Adrenal gland (tissue), 12 donors: ENCODE data around the gene CDH19. TPM values are rescaled to one million over a fixed set of nuclear protein-coding genes. Genes with fewer than 3 reads are reported as not detected.
A peak's percentile ranks its signal among the peaks of the same experiment; 100 is the strongest.

ENCODE experiments used
- DNase-seq, 7 donors: peaks; one replicate each; pipeline ENCODE4 v3.0.0-alpha.2; 2019 to 2020
- H3K27ac ChIP-seq, 5 donors: fragments of 200-600 bp; sonication (generic) in 4 of 5; 1 replicate in 3 of 5; 2 replicates in 2 of 5; pipeline versions ENCODE4 v1.5.1 to v1.8.0; 2016 to 2020; ENCODE audit warnings: mild to moderate bottlenecking in 1 of 5
- H3K27me3 ChIP-seq: fragments of 200-600 bp; 2 replicates; pipeline ENCODE4 v1.8.0; 2021
- H3K36me3 ChIP-seq, 2 donors: fragments of 200-600 bp; replicated peaks in 1 of 2; 1 replicate in 1 of 2; 2 replicates in 1 of 2; pipeline versions ENCODE4 v1.5.1 to v1.8.0; 2018 to 2022
- H3K4me1 ChIP-seq, 2 donors: fragments of 200-600 bp; replicated peaks in 1 of 2; 1 replicate in 1 of 2; 2 replicates in 1 of 2; pipeline versions ENCODE4 v1.5.1 to v1.8.0; 2018 to 2021
- H3K4me3 ChIP-seq, 4 donors: fragments of 200-600 bp; sonication (generic) in 3 of 4; one replicate each; pipeline ENCODE4 v1.5.1; 2016 to 2018
- H3K9me3 ChIP-seq, 3 donors: fragments of 200-600 bp; sonication (generic) in 1 of 3; replicated peaks in 1 of 3; 1 replicate in 2 of 3; 2 replicates in 1 of 3; pipeline versions ENCODE4 v1.5.1 to v1.8.0; 2016 to 2021
- POLR2A ChIP-seq, 2 donors: fragments of 450-650 bp; IDR thresholded peaks; one replicate each; pipeline ENCODE4 v1.6.1; 2017; ENCODE audit warnings: antibody characterized with exemption in 2 of 2, mild to moderate bottlenecking in 2 of 2, moderate library complexity in 1 of 2
- WGBS, 4 donors: extraction: QIAGEN DNeasy Blood & Tissue Kit in 2 of 4; methylation state at CpG; one replicate each; pipeline versions ENCODE4 v1.1.5 to v1.1.7; 2013 to 2017; 5-methylcytosine and 5-hydroxymethylcytosine counted together
- intact Hi-C, 2 donors: fragments of 100-400 bp; cut with DNase I; formaldehyde crosslinking; loops; one replicate each; pipeline versions ENCODE4 v1.14.1 to v1.15.0; 2022 to 2023
- polyA plus RNA-seq, 3 donors: library from polyadenylated mRNA; stranded (reverse); fragments of 200-250 nt in 2 of 3; fragments of 350-450 nt in 1 of 3; fragmentation: Illumina TruSeq in 1 of 3; extraction: RNeasy Lipid Tissue Mini Kit (QIAGEN cat#74804) in 1 of 3; gene quantifications; one replicate each; pipeline ENCODE4 v1.2.3, GENCODE V29; 2013 to 2014
- total RNA-seq, 9 donors: library from RNA; depleted of rRNA in 4 of 9; stranded (reverse); fragments of >200 nt in 4 of 9; fragments of 120-200 nt in 1 of 9; fragmentation: NEBNext Ultra II Directional in 1 of 9; extraction: Animal tissue kit (Norgen Biotek cat#: 25700) in 1 of 9; gene quantifications; one replicate each; pipeline versions ENCODE4 v1.1.0 to v1.2.4, GENCODE V29; 2013 to 2023
- TF ChIP-seq, protein P1 (sequence below), 6 experiments: fragments of 450-650 bp in 4 of 6; fragments of 200-600 bp in 2 of 6; sonication (generic) in 1 of 6; IDR thresholded peaks; 1 replicate in 5 of 6; 2 replicates in 1 of 6; pipeline versions ENCODE4 v1.5.1 to v1.8.0; 2016 to 2021; ENCODE audit warnings: antibody characterized with exemption in 6 of 6, mild to moderate bottlenecking in 2 of 6, moderate library complexity in 1 of 6
- donor health status: healthy with polysubstance abuse.
- donor health status: Bipolar disorder and iron deficiency.
- donor health status: DM: yes; HTN: yes; CAD: no.
- donor health status: DM: no; HTN: no; CAD: no.
- donor health status: DM: no; HTN: no; CAD: no.
- donor health status: DM: yes; HTN: yes; CAD: no.

Gene CDH19
- total and polyA plus RNA-seq, 12 donors = 0.42 to 7.4 (median 5.3) TPM

DNA sequence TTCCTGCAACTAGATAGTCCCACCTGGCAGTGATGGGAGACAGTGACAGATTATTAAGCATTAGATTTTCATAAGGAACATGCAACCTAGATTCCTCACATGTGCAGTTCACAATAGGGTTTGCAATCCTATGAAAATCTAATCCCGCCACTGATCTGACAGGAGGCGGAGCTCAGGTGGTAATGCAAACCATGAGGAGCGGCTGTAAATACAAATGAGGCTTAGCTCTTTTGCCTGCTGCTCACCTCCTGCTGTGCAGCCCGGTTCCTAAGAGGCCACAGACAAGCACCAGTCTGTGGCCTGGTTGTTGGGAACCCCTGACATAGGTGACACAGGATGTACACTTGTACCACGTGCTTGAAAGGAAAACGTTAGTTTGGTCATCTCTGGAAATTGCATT is 41.6 kb downstream of the CDH19 start:
- no peak for DNase-seq
- 77 to 90% (median 83%) methylated on average over 5 to 6 of the region's 6 CpGs for WGBS, 4 donors
- Histone ChIP-seq H3K36me3 (no peaks in the 10 kb centered on the region), H3K4me1 (no peaks in the 10 kb centered on the region), H3K4me3 (no peak overlapping the region), H3K27me3 (no peaks in the 10 kb centered on the region), H3K9me3 (no peaks in the 10 kb centered on the region), H3K27ac (no peak overlapping the region)
- no peak for TF ChIP-seq POLR2A (IDR thresholded peaks at IDR 0.05)
- TF ChIP-seq, protein P1, sequence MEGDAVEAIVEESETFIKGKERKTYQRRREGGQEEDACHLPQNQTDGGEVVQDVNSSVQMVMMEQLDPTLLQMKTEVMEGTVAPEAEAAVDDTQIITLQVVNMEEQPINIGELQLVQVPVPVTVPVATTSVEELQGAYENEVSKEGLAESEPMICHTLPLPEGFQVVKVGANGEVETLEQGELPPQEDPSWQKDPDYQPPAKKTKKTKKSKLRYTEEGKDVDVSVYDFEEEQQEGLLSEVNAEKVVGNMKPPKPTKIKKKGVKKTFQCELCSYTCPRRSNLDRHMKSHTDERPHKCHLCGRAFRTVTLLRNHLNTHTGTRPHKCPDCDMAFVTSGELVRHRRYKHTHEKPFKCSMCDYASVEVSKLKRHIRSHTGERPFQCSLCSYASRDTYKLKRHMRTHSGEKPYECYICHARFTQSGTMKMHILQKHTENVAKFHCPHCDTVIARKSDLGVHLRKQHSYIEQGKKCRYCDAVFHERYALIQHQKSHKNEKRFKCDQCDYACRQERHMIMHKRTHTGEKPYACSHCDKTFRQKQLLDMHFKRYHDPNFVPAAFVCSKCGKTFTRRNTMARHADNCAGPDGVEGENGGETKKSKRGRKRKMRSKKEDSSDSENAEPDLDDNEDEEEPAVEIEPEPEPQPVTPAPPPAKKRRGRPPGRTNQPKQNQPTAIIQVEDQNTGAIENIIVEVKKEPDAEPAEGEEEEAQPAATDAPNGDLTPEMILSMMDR (IDR thresholded peaks at IDR 0.05) = no peak
- intact Hi-C loops = no loop called here

DNA sequence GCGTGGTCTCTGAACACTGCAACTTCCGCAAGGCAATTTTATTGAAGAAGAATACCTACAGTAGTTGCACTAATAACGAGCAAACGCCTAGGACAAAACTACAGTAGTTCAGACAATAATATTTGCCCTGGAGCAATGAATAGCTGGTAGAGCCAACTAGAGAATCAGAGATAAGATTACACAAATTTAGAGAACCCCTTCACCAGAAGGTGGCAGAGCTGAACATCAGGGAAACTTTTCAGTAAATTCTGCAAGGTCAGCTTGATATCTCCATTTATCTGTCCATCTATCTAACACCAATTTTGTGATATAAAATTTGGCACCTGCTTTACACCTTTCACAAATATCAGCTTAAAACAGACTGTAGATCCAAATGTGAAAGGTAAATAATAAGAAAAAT is 43.8 kb downstream of the CDH19 start:
- Histone ChIP-seq H3K27ac (no peak overlapping the region), H3K27me3 (no peaks in the 10 kb centered on the region), H3K4me1 (no peaks in the 10 kb centered on the region), H3K9me3 (no peaks in the 10 kb centered on the region), H3K4me3 (no peak overlapping the region), H3K36me3 (no peaks in the 10 kb centered on the region)
- WGBS, 4 donors = 58 to 70% (median 64%) methylated on average over 4 of the region's 4 CpGs
- intact Hi-C loops = no loop called here
- TF ChIP-seq, protein P1 (IDR thresholded peaks at IDR 0.05) = peak; percentile 15 to 46 (median 40)
- TF ChIP-seq POLR2A (IDR thresholded peaks at IDR 0.05) = no peak
- DNase-seq = peak in 4 of 7 donors; percentile 10 to 26 (median 21)

DNA sequence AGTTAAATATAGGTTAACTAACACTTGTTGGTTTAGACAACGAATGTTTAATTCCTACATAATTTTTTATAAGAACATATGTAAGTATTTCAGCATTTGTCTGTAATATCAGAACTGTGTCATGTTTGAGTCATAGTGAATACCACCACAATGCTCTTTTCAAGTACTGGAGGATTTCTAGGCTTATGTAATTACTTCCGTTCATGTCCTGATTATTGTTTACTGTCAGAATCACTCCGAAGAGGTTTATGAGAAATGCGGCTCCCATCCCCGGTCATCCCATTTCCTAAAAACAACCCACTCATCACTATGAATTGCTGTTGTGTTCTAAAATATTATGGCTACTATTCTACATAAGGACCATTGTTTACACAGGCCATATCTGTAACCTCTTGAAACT is 45.1 kb downstream of the CDH19 start:
- no peaks in the 10 kb centered on the region for H3K36me3 ChIP-seq
- no peak for DNase-seq
- no peaks in the 10 kb centered on the region for H3K9me3 ChIP-seq
- H3K27me3 ChIP-seq = no peaks in the 10 kb centered on the region
- no peak overlapping the region for H3K27ac ChIP-seq
- H3K4me3 ChIP-seq = no peak overlapping the region
- WGBS, 4 donors = 73 to 77% (median 75%) methylated on average over 5 of the region's 5 CpGs
- intact Hi-C loops = no loop called here
- no peaks in the 10 kb centered on the region for H3K4me1 ChIP-seq
- TF ChIP-seq, protein P1 (IDR thresholded peaks at IDR 0.05) = no peak
- no peak for TF ChIP-seq POLR2A (IDR thresholded peaks at IDR 0.05)

GRCh38 chr18:66557091-66557490 is 46.8 kb downstream of the CDH19 start:
- H3K27ac ChIP-seq = no peak overlapping the region
- no peaks in the 10 kb centered on the region for H3K4me1 ChIP-seq
- H3K9me3 ChIP-seq = no peaks in the 10 kb centered on the region
- H3K4me3 ChIP-seq = no peak overlapping the region
- no peak for TF ChIP-seq POLR2A (IDR thresholded peaks at IDR 0.05)
- TF ChIP-seq, protein P1 (IDR thresholded peaks at IDR 0.05) = no peak
- no peak for DNase-seq
- H3K27me3 ChIP-seq = no peaks in the 10 kb centered on the region
- intact Hi-C loops = no loop called here
- no peaks in the 10 kb centered on the region for H3K36me3 ChIP-seq
